ENCODE measurements around the gene SRSF1.
"Not testable (repeated sequence)": the region's sequence is repeated elsewhere in the genome, so short reads cannot be mapped to it uniquely, and the experiment has no call there.

SRSF1 gene

GRCh38 chr17:57988301-57989250, 18.5 kb downstream of the SRSF1 start:
- peak; percentile 82 for DNase-seq

- DNase-seq, result peak; percentile 84
These were observed 19.3 kb downstream of the SRSF1 start, which contains the start of gene VEZF1 for GRCh38 chr17:57987581-57988300. Gene VEZF1 (minus strand): TSS chr17:57988254. CDS start chr17:57988111, 143 bp downstream.

- DNase-seq, result peak; percentile 65
These were observed 20.0 kb downstream of the SRSF1 start for GRCh38 chr17:57986841-57987580.

GRCh38 chr17:57985675-57985974, 21.4 kb downstream of the SRSF1 start:
- no peak for DNase-seq

GRCh38 chr17:57984936-57985674, 21.9 kb downstream of the SRSF1 start:
- no peak for DNase-seq

GRCh38 chr17:57984261-57984890, 22.7 kb downstream of the SRSF1 start:
- no peak for DNase-seq

- DNase-seq, result no peak
These were observed 23.6 kb downstream of the SRSF1 start for GRCh38 chr17:57983446-57983845.

- DNase-seq, result no peak
These were observed 24.4 kb downstream of the SRSF1 start for GRCh38 chr17:57982452-57983170.

- no peak for DNase-seq
These were observed 26.5 kb downstream of the SRSF1 start for GRCh38 chr17:57980522-57980921.

- no peak for DNase-seq
These were observed 28.0 kb downstream of the SRSF1 start for GRCh38 chr17:57979076-57979475.

- no peak for DNase-seq
These were observed 30.5 kb downstream of the SRSF1 start for GRCh38 chr17:57976594-57976993.

GRCh38 chr17:57975044-57975443, 32.0 kb downstream of the SRSF1 start:
- no peak for DNase-seq

- DNase-seq, result not testable (repeated sequence)
These were observed 32.8 kb downstream of the SRSF1 start for GRCh38 chr17:57974053-57974824.

GRCh38 chr17:57972151-57972550, 34.9 kb downstream of the SRSF1 start:
- DNase-seq, result no peak

- DNase-seq, result no peak
These were observed 35.5 kb downstream of the SRSF1 start for GRCh38 chr17:57971572-57971971.

- peak; percentile 47 for DNase-seq
These were observed 36.3 kb downstream of the SRSF1 start for GRCh38 chr17:57970710-57971109.

- DNase-seq, result no peak
These were observed 38.6 kb downstream of the SRSF1 start for GRCh38 chr17:57968456-57968855.

GRCh38 chr17:57966875-57967274, 40.2 kb downstream of the SRSF1 start:
- no peak for DNase-seq

GRCh38 chr17:57966246-57966645, 40.8 kb downstream of the SRSF1 start:
- no peak for DNase-seq

- no peak for DNase-seq
These were observed 41.4 kb downstream of the SRSF1 start for GRCh38 chr17:57965521-57966160.

All from DMS53 (cell line).